ENCODE data around the gene CRTAC1. TPM values are rescaled to one million over a fixed set of nuclear protein-coding genes. Genes with fewer than 3 reads are reported as not detected.

Gene CRTAC1
- total RNA-seq, 1 donor from 2014 or later = 2.3 TPM

GRCh38 chr10:97940534-97940933 lies 89.9 kb downstream of the CRTAC1 start:
- peaks cover 63% of the 10 kb centered on the region for H3K27me3 ChIP-seq (ENCODE audit: low read depth)
- H3K27ac ChIP-seq (replicated peaks) = no peak overlapping the region
- H3K4me1 ChIP-seq = no peaks in the 10 kb centered on the region
- H3K4me3 ChIP-seq = no peak overlapping the region
- intact Hi-C loops (cut with micrococcal nuclease) = no loop called here
- no peaks in the 10 kb centered on the region for H3K36me3 ChIP-seq
- TF ChIP-seq, protein P1, sequence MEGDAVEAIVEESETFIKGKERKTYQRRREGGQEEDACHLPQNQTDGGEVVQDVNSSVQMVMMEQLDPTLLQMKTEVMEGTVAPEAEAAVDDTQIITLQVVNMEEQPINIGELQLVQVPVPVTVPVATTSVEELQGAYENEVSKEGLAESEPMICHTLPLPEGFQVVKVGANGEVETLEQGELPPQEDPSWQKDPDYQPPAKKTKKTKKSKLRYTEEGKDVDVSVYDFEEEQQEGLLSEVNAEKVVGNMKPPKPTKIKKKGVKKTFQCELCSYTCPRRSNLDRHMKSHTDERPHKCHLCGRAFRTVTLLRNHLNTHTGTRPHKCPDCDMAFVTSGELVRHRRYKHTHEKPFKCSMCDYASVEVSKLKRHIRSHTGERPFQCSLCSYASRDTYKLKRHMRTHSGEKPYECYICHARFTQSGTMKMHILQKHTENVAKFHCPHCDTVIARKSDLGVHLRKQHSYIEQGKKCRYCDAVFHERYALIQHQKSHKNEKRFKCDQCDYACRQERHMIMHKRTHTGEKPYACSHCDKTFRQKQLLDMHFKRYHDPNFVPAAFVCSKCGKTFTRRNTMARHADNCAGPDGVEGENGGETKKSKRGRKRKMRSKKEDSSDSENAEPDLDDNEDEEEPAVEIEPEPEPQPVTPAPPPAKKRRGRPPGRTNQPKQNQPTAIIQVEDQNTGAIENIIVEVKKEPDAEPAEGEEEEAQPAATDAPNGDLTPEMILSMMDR (IDR thresholded peaks at IDR 0.05; ENCODE audit: borderline replicate concordance) = no peak
- DNase-seq = no peak
- peaks cover 25% of the 10 kb centered on the region for H3K9me3 ChIP-seq (replicated peaks)

GRCh38 chr10:97939446-97939990 lies 90.9 kb downstream of the CRTAC1 start:
- intact Hi-C loops (cut with micrococcal nuclease) = no loop called here
- Histone ChIP-seq H3K36me3 (no peaks in the 10 kb centered on the region), H3K4me1 (no peaks in the 10 kb centered on the region)

DNA sequence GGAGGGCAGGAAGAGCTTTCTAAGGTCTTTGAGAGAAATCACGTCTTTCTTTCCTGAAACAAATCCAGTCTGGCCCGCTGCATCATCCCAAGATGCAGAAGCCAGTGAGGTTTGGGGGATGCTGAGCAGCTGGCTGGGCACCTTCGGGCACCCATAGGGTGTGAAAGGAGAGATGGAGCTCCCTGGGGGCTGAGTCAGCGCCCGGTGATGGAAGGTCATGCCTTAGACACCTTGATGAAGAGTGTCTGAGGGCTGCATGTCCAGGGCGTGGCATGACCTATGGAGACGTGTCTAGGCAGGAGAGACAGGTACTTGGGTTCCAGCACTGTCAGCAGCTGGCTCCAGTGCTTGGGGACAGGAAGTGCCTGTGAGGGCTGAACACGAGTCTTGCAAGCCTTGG lies 92.5 kb downstream of the CRTAC1 start:
- Histone ChIP-seq H3K27ac (replicated peaks) (no peak overlapping the region), H3K9me3 (replicated peaks) (peaks cover 1% of the 10 kb centered on the region), H3K27me3 (ENCODE audit: low read depth) (peaks cover 61% of the 10 kb centered on the region), H3K4me1 (no peaks in the 10 kb centered on the region), H3K36me3 (no peaks in the 10 kb centered on the region), H3K4me3 (no peak overlapping the region)
- DNase-seq = no peak
- TF ChIP-seq, protein P1 (IDR thresholded peaks at IDR 0.05; ENCODE audit: borderline replicate concordance) = no peak
- intact Hi-C loops (cut with micrococcal nuclease) = no loop called here

More at GRCh38 chr10:97939446-97939990, 90.9 kb downstream of the CRTAC1 start:
- TF ChIP-seq, protein P1 (IDR thresholded peaks at IDR 0.05; ENCODE audit: borderline replicate concordance) = no peak
- H3K27ac ChIP-seq (replicated peaks) = no peak overlapping the region
- DNase-seq = no peak
- peaks cover 16% of the 10 kb centered on the region for H3K9me3 ChIP-seq (replicated peaks)
- no peak overlapping the region for H3K4me3 ChIP-seq
- H3K27me3 ChIP-seq (ENCODE audit: low read depth) = peaks cover 71% of the 10 kb centered on the region

GRCh38 chr10:97937054-97937453 lies 93.4 kb downstream of the CRTAC1 start:
- H3K36me3 ChIP-seq = no peaks in the 10 kb centered on the region
- H3K27me3 ChIP-seq (ENCODE audit: low read depth) = peaks cover 54% of the 10 kb centered on the region
- no peak for DNase-seq
- H3K4me3 ChIP-seq = no peak overlapping the region
- intact Hi-C loops (cut with micrococcal nuclease) = no loop called here
- H3K27ac ChIP-seq (replicated peaks) = no peak overlapping the region
- H3K9me3 ChIP-seq (replicated peaks) = no peaks in the 10 kb centered on the region
- TF ChIP-seq, protein P1 (IDR thresholded peaks at IDR 0.05; ENCODE audit: borderline replicate concordance) = no peak
- H3K4me1 ChIP-seq = no peaks in the 10 kb centered on the region

DNA sequence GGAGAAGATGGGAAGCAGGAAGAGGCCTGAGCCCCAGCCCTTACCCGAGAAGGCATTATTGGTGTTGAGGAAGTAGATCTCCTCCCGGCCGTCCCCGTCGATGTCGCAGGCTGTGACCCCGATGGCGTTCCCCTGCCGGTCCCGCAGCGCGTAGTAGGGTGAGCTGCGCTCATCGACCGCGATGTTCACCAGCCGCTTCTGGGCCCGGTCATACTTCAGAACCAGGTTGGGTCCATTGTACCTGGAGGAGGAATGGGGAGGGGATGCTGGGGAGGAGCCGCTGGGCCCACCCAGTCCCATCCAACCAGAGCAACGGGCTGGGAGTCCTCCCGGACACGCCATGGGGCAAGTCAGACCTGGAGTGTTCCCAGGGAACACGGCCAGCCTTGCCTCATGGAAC lies 94.3 kb downstream of the CRTAC1 start:
- TF ChIP-seq, protein P1 (IDR thresholded peaks at IDR 0.05; ENCODE audit: borderline replicate concordance) = no peak
- intact Hi-C loops (cut with micrococcal nuclease) = no loop called here
- no peak overlapping the region for H3K4me3 ChIP-seq
- H3K4me1 ChIP-seq = no peaks in the 10 kb centered on the region
- no peaks in the 10 kb centered on the region for H3K9me3 ChIP-seq (replicated peaks)
- H3K27ac ChIP-seq (replicated peaks) = no peak overlapping the region
- H3K36me3 ChIP-seq = no peaks in the 10 kb centered on the region
- DNase-seq = no peak
- peaks cover 44% of the 10 kb centered on the region for H3K27me3 ChIP-seq (ENCODE audit: low read depth)
